ENCODE data around the gene RBX1.

Gene RBX1

DNA sequence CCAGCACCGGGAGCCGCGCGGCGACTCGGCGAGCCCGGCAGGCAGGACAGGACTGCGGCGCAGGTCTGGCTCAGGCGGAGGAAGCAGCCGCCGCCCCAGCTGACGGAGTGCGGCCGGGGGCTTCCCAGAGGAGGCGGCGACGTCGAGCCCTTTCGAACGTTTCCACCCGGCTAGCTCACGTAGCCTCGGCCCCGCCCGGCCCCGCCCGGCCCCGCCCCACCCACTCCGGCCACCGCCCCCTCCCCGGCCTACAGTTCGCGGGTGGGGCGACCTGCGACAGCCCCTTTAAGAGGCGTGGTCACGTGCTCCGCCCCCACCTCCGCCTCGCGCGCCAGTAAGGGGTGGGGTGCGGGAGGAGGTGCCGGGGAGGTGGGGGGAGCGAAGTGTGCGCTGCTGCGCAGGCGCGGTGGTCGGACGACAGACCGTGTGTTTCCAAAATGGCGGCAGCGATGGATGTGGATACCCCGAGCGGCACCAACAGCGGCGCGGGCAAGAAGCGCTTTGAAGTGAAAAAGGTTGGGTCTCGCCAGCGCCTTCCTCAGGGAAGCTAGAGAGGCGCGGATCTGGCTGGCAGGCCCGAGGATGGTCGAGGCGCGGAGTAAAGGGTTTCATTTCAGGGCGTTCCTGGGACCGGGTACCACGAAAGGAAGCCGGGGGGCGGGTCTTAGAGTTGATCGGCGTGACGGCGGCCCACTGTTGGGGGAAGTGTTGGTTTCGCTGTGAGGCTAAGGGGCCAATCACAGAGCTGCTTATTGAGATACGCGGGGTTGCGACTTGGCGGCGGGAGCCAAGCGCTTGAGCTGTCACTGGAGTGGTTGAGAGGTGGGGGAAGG is at the start of gene RBX1:
TSS of gene RBX1 (plus strand) at position 417 of the 833 bp plus-strand sequence. CDS start at position 438, 21 bp downstream.
- H3F3A ChIP-seq (ENCODE audit: insufficient read depth, low read length): peaks cover 6% of the 10 kb centered on the region; the same call in 1 of the 2 replicates
- peak; percentile 98 for DNase-seq
- H3K27me3 ChIP-seq (replicated peaks; ENCODE audit: insufficient read depth, low read length): no peaks in the 10 kb centered on the region
- no peaks in the 10 kb centered on the region for H3K9me2 ChIP-seq (replicated peaks; ENCODE audit: insufficient read depth, low read length)
- no peaks in the 10 kb centered on the region for H3K4me1 ChIP-seq (ENCODE audit: low read length)
- H3K79me2 ChIP-seq (ENCODE audit: low read length): peaks cover 45% of the 10 kb centered on the region
- H3K9me3 ChIP-seq (replicated peaks; ENCODE audit: insufficient read depth, low read length): no peaks in the 10 kb centered on the region
- H4K20me1 ChIP-seq (ENCODE audit: insufficient read depth, low read length): no peaks in the 10 kb centered on the region
- 0 out of 2 replicates have a peak, but pooled peaks cover 6% of the 10 kb centered on the region for H3K36me3 ChIP-seq (replicated peaks; ENCODE audit: insufficient read depth, low read length)
- H2AFZ ChIP-seq (ENCODE audit: low read length): peak within 1 kb of the TSS; percentile 98
- H3K9ac ChIP-seq (ENCODE audit: low read length): peak within 1 kb of the TSS; percentile 98
- TF ChIP-seq EZH2phosphoT487 (IDR thresholded peaks at IDR 0.05; ENCODE audit: low read length): no peak
- TF ChIP-seq, protein P1, sequence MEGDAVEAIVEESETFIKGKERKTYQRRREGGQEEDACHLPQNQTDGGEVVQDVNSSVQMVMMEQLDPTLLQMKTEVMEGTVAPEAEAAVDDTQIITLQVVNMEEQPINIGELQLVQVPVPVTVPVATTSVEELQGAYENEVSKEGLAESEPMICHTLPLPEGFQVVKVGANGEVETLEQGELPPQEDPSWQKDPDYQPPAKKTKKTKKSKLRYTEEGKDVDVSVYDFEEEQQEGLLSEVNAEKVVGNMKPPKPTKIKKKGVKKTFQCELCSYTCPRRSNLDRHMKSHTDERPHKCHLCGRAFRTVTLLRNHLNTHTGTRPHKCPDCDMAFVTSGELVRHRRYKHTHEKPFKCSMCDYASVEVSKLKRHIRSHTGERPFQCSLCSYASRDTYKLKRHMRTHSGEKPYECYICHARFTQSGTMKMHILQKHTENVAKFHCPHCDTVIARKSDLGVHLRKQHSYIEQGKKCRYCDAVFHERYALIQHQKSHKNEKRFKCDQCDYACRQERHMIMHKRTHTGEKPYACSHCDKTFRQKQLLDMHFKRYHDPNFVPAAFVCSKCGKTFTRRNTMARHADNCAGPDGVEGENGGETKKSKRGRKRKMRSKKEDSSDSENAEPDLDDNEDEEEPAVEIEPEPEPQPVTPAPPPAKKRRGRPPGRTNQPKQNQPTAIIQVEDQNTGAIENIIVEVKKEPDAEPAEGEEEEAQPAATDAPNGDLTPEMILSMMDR (IDR thresholded peaks at IDR 0.05; ENCODE audit: low read length): no peak
- no peak for TF ChIP-seq EZH2 (optimal IDR thresholded peaks at IDR 0.05; ENCODE audit: low read depth, low read length)
- H3K27ac ChIP-seq (ENCODE audit: low read length): peak within 1 kb of the TSS; percentile 86
- H3K4me3 ChIP-seq (ENCODE audit: low read length): peak within 1 kb of the TSS; percentile 100
- H3K4me2 ChIP-seq (ENCODE audit: low read depth, low read length): peak within 1 kb of the TSS; percentile 99

DNA sequence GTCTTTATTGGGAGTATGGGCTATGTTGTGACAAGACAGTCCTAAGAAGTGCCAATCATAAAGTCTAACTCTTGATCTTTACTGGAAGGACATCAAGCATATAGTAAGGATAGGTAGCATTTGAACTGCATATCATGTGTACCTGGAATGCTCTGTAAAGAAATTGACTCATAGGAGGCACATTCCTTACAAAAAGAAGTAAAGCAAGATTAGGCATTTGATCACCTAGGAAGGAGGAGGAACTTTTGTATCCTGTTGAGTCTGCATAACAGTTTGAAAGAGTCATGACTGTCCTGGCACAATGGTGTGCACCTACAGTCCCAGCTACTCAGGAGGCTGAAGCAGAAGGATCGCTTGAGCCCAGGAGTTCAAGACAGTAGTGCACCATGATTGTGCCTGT is 47.1 kb upstream of the RBX1 start:
- H4K20me1 ChIP-seq (ENCODE audit: insufficient read depth, low read length): no peaks in the 10 kb centered on the region
- H3K27me3 ChIP-seq (replicated peaks; ENCODE audit: insufficient read depth, low read length): no peaks in the 10 kb centered on the region
- H3K27ac ChIP-seq (ENCODE audit: low read length): no peak overlapping the region

DNA sequence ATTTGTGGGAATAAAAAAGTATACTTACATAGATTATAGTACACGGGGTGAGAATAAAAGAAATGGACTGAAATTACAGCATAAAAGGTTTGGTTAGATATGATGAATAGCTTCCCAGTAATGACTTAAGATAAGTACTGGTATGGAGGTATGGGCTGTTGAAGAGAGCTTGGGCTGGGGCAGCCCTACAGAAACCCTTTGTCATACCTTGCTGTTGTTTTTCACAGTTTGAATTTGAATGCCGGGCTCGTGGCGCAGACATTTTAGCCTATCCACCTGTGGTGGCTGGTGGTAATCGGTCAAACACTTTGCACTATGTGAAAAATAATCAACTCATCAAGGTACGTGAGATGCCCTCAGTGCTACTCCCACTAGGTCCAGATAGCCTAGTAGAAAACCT is 42.3 kb upstream of the RBX1 start:
- H2AFZ ChIP-seq (ENCODE audit: low read length): no peak overlapping the region
- H3K27me3 ChIP-seq (replicated peaks; ENCODE audit: insufficient read depth, low read length): no peaks in the 10 kb centered on the region
- no peaks in the 10 kb centered on the region for H3K36me3 ChIP-seq (replicated peaks; ENCODE audit: insufficient read depth, low read length)
- no peaks in the 10 kb centered on the region for H3K79me2 ChIP-seq (ENCODE audit: low read length)
- no peaks in the 10 kb centered on the region for H3K9me3 ChIP-seq (replicated peaks; ENCODE audit: insufficient read depth, low read length)
- no peaks in the 10 kb centered on the region for H3K4me1 ChIP-seq (ENCODE audit: low read length)
- H3F3A ChIP-seq (ENCODE audit: insufficient read depth, low read length): no peaks in the 10 kb centered on the region
- H3K4me2 ChIP-seq (ENCODE audit: low read depth, low read length): no peak overlapping the region
- H3K4me3 ChIP-seq (ENCODE audit: low read length): no peak overlapping the region
- H3K9me2 ChIP-seq (replicated peaks; ENCODE audit: insufficient read depth, low read length): no peaks in the 10 kb centered on the region
- H3K27ac ChIP-seq (ENCODE audit: low read length): no peak overlapping the region
- H3K9ac ChIP-seq (ENCODE audit: low read length): no peak overlapping the region
- no peaks in the 10 kb centered on the region for H4K20me1 ChIP-seq (ENCODE audit: insufficient read depth, low read length)
- TF ChIP-seq, protein P1 (IDR thresholded peaks at IDR 0.05; ENCODE audit: low read length): no peak
- no peak for TF ChIP-seq EZH2 (optimal IDR thresholded peaks at IDR 0.05; ENCODE audit: low read depth, low read length)
- no peak for TF ChIP-seq EZH2phosphoT487 (IDR thresholded peaks at IDR 0.05; ENCODE audit: low read length)
- DNase-seq: no peak

More for the DNA sequence above, 47.1 kb upstream of the RBX1 start:
- H3K4me2 ChIP-seq (ENCODE audit: low read depth, low read length): no peak overlapping the region
- no peak overlapping the region for H2AFZ ChIP-seq (ENCODE audit: low read length)
- TF ChIP-seq EZH2 (optimal IDR thresholded peaks at IDR 0.05; ENCODE audit: low read depth, low read length): no peak
- TF ChIP-seq EZH2phosphoT487 (IDR thresholded peaks at IDR 0.05; ENCODE audit: low read length): no peak
- TF ChIP-seq, protein P1 (IDR thresholded peaks at IDR 0.05; ENCODE audit: low read length): no peak
- H3K9me2 ChIP-seq (replicated peaks; ENCODE audit: insufficient read depth, low read length): no peaks in the 10 kb centered on the region
- H3K4me3 ChIP-seq (ENCODE audit: low read length): no peak overlapping the region
- H3K79me2 ChIP-seq (ENCODE audit: low read length): no peaks in the 10 kb centered on the region
- H3K36me3 ChIP-seq (replicated peaks; ENCODE audit: insufficient read depth, low read length): no peaks in the 10 kb centered on the region
- H3K4me1 ChIP-seq (ENCODE audit: low read length): no peaks in the 10 kb centered on the region
- no peak overlapping the region for H3K9ac ChIP-seq (ENCODE audit: low read length)
- H3K9me3 ChIP-seq (replicated peaks; ENCODE audit: insufficient read depth, low read length): no peaks in the 10 kb centered on the region
- DNase-seq: no peak
- no peaks in the 10 kb centered on the region for H3F3A ChIP-seq (ENCODE audit: insufficient read depth, low read length)

All from MM.1S (cell line).